ENCODE results near the gene CBLC.
A peak's percentile ranks its signal among the peaks of the same experiment; 100 is the strongest.

The CBLC gene, protein sequence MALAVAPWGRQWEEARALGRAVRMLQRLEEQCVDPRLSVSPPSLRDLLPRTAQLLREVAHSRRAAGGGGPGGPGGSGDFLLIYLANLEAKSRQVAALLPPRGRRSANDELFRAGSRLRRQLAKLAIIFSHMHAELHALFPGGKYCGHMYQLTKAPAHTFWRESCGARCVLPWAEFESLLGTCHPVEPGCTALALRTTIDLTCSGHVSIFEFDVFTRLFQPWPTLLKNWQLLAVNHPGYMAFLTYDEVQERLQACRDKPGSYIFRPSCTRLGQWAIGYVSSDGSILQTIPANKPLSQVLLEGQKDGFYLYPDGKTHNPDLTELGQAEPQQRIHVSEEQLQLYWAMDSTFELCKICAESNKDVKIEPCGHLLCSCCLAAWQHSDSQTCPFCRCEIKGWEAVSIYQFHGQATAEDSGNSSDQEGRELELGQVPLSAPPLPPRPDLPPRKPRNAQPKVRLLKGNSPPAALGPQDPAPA

DNA sequence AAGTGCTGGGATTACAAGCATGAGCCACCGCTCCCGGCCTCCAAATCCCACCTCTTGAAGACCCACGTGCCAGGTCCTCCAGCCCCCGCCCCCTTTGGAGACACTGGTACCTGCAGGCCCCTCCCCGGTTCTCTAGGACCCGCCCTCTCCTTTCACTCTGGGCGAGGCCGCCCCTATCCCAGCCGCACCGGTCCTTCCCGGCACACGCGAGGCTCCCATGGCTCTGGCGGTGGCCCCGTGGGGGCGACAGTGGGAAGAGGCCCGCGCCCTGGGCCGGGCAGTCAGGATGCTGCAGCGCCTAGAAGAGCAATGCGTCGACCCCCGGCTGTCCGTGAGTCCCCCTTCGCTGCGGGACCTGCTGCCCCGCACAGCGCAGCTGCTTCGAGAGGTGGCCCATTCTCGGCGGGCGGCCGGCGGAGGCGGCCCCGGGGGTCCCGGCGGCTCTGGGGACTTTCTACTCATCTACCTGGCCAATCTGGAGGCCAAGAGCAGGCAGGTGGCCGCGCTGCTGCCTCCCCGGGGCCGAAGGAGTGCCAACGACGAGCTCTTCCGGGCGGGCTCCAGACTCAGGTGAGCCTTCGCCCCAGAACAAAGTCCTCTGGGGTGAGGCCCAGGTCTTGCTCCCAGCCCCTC is at the start of gene CBLC:
Gene CBLC, plus strand, starts transcription at position 176 of the 633 bp plus-strand sequence. Its CDS starts 42 bp downstream, at position 218.
- DNase-seq: peak; percentile 79

DNA sequence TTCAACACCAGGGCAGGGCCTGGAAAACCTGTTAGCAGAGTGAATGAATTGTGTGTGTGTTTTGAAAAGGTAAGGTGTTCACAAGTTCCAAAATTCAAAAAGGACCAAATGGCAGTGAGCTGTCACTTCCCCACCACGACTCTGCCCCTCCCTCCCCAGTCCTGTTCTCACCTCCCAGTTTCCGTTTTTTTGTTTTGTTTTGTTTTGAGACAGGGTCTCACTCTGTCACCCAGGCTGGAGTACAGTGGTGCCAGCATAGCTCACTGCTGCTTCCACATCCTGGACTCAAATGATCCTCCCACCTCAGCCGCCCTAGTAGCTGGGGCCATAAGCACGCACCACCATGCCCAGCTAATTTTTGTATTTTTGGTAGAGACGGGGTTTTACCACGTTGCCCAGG is 49.5 kb upstream of the CBLC start:
- DNase-seq: no peak

DNA sequence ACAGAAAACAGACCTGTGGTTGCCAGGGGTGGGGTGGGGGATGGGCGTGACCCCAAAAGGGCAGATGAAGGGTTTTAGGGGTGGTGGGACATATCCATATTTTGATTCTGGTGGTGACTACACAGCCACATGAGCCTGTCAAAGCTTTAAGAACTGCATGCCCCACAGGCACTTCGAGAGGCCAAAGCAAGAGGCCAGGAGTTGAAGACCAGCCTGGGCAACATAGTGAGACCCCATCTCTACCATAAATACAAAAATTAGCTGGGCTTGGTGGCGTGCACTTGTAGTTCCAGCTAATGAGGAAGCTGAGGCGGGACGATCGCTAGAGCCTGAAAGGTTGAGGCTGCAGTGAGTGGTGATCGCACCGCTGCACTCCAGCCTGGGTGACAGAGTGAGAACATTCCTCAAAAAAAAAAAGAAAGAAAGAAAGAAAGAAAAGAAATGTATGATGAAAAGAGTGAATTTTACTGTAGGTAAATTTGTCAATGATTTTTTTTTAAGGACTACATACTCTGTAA is 48.1 kb upstream of the CBLC start:
- no peak for DNase-seq

DNA sequence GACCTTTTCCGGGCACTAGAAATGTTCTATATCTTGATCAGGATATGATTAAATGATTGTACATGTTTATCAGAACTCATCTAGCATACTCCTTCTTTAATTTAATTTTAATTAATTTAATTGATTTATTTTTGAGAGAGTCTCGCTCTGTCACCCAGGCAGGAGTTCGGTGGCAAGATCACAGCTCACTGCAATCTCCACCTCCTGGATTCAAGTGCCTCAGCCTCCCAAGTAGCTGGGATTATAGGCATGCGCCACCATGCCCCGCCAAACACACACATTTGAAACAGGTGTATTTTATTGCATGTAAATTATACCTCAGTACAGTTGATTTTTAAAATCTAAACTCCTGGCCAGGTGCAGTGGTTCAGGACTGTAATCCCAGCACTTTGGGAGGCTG is 46.6 kb upstream of the CBLC start:
- no peak for DNase-seq

DNA sequence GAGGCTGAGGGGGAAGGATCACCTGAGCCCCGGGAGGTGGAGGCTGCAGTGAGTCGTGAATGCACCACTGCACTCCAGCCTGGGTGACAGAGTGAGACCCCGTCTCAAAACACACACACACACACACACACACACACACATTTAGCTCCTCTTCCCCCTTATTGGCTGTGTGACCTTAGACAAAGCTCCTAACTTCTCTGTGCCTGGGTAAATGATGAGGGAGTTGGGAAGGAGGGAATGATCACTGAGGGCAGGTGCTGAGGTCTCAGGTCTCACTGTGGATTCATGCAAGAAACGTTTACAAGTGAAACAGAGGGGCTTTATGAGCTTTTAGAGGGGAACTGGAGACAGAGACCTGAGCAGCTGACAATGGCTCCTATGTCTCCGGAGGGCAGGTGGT is 46.1 kb upstream of the CBLC start:
- no peak for DNase-seq

DNA sequence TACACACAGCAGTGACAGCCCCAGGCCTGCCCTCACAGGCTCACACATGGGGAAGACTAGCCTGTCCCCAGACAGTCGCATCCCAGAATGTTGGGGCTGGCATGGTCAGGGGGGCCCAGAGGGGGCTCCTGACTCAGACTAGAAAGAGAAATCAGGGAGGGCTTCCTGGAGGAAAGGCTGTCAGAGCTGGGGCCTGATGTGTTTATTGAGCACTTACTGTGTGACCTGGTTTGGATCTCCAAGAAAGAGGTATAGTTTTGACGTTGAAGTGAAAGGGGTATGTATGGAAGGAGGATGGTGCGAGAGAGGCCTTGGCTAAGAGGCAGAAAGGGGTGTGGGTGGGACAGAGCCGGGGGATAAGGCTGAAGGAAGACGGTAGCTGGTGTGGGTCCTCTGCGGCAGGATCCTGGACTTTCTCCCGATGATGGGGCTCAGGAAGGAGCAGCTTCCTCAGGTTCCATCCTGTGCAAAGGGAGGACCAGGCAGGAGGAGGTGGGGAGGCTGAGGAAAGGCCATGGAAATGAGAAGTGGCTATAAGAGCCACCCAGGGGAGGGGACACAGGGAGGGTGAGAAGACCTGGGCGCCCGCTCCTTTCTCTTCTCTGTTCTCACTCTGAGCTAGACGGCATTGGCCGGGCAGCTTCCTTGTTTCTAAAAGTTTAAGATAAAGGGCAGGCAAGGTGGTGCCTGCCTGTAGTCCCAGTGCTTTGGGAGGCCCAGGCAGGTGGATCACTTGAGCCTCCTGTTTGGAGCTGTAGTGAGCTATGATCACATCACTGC is 45.3 kb upstream of the CBLC start:
- no peak for DNase-seq

DNA sequence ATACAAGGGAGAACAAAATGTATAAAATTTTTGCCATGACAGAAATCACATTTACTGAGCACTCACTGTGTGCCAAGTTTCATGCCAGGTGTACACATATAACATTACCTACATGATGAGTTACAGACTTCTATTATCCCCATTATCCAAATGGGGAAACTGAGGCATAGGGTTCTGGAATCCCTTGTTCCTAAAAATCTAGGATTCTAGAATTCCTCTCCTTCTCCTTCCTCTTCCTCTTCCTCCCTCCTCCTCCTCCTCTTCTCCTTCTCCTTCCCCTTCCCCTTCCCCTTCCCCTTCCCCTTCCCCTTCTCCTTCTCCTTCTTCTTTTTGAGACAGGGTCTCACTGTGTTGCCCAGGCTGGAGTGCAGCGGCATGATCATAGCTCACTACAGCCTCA is 43.3 kb upstream of the CBLC start:
- no peak for DNase-seq

DNA sequence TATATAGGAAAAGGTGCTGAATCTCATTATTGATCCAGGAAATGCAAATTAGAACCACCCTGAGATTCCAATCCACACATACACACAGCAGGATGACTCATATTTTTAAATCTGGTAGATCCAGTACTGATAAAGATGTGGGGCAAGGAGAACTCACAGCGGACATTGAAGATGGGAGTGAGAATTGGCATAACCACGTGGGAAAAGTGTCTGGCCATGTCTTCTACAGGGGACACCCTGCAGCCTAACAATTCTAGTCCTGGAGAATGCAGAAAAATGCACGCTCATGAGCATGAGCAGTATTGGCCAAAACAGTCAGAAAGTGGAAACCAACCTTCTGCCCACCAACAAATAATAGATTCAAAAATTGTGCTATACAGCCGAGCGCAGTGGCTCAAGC is 42.7 kb upstream of the CBLC start:
- no peak for DNase-seq

DNA sequence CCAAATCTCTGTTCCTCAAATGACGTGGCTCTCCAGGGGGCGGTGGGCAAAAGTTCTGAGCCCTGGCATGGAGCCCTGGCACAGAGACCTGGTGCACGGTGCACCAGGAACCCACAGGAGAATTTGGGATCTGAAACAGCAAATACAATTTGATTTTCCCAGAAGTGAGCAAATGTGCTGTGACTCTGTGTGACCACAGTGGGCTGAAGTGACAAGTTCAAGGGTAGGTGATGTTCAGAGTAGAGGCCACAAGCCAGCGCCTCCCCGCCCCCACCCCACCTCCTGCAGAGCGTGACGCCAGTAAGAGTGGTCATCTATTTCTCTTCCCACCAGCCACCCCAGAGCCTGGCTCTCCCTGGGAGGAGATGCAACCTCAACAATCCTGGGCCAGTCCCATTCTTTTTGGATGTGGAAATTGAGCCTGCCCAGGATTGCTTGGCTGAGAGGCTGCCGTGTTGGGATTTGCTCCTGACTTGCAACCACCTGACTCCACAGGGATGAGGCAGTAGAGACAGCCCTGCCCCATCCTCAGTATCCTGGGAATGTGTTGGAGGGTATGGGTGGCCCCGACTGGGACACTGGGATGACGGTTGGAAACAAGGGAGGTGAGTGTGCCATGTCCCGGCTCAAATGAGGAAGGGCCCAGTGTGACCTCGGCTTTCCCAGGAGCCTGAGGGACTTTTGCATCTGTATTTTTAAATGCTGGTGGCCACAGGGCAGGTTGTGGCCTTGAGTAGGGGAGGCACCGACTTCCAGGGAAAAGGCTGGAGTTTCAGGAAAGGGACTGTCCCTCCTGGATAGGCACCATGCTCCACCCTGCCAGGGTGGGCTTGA is 40.2 kb upstream of the CBLC start:
- no peak for DNase-seq

DNA sequence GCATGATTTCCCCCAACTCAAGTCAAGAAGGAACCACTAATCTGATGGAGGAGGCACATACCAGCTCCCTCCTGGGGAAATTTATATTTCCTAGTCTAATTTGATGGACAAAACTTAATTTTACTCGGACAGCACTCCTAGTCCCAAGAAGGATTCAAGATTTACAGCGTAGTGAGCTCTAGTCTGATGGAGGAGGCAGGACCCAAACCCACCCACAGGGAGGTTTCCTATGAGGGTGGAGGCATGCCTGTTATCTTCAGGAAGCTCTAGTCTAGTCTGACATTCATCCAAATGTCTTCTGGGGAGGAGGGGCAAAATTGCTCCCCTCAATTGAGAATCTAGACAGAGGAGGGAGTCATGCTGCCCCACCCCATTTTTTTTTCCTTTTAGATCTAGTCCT is 39.6 kb upstream of the CBLC start:
- no peak for DNase-seq

DNA sequence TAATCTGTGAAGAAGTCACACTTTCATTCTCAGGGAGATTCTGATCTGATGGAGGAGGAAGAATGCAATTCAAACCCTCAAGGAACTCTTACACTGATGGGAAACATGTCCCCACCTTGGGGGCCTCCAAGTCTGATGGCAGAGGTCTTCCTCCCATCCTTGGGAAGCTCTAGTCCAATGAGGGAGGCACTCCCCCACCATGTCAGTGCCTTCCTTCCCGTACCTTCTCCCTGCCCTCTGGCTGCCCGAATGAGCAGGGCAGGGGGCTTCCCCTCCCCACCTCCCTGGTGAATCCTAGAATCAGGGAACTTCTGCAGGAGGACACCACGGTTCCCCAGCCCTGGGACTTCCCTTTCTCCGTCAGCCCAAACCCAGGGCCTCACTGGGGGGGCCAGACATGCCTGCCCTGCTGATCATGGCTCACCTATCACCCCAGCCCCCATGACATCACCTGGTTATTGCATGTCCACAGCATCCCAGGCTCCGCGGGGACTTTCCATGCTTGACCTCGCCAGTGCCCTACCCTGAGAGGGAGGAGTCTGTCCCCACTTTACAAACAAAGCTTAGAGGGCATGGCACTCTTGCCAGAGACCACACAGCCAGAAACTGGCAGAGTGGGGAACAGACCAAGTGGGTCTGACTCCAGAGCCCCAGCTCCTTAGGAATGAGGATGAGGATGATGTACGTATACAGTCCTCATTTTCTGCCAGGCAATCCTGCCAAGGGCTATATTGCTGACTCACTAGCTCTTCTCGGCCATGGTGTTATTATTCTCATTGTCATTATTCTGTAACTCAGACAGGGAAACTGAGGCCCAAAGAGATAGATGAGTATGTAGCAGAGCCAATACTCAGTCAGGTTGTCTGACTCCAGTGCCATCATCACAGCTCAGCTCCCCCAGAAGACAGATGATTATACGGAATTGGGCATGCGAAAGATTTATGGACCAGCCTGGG is 38.8 kb upstream of the CBLC start:
- no peak for DNase-seq

DNA sequence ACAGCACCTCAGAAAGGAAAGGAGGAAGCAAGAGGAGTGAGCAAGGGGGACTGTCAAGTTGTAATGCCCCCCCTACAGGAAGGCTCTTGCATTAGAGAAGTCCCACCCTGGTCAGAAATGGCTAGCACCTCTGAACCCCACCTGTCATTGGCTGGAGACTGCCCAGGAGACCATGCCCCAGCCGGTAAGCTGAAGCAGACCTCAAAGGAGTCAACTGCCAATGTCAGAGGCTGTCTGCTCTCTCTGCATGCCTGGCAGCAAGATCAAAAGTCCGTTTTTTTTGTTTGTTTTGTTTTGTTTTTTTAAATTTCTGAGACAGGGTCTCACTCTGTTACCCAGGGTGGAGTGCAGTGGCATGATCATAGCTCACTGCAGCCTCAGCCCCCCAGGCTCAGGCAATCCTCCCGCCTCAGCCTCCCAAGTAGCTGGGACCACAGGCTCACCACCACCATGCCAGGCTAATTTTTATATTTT is 37.3 kb upstream of the CBLC start:
- DNase-seq: no peak

DNA sequence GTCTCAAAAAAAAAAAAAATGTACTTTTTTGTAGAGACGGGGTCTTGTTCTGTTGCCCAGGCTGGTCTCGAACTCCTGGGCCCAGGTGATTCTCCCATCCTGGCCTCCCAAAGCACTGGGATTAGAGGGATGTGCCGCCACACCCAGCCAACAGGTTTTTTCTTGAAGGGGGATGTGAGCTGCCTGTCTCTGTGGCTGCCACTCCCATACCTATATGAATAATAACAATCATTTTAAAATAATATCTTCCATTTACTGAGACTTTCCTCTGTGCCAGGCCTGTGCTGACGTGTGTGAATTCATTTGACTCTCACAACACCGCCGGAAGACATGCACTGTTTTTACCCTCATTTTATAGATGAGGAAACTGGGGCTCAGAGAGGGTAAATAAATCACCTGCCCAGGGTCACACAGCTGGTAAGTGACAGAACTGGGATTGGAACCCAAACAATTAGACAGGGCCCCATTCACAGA is 36.4 kb upstream of the CBLC start:
- no peak for DNase-seq

DNA sequence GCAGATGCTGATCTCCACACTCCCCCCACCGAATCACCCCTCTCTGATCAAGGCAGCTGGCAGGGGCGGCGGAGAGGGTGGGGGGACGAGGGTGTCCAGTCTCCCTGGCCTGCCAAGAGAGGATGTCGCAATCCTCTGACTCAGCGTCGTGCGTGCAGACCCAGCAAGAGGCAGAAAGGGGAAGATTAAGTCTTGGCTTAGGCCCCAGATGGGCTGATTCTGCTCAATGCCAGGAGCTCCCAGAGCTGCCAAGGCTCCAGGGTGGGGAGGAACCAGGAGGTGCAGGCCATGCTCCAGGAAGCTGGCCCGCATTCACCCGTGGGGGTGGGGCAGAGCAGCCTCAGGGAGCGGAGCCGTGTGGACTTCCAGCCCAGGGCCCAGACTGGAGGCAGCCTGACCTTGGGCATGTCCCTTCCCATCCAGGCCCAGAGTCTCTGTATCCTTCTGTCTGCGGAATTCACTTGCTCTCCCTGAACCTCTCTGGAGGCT is 35.8 kb upstream of the CBLC start:
- no peak for DNase-seq

DNA sequence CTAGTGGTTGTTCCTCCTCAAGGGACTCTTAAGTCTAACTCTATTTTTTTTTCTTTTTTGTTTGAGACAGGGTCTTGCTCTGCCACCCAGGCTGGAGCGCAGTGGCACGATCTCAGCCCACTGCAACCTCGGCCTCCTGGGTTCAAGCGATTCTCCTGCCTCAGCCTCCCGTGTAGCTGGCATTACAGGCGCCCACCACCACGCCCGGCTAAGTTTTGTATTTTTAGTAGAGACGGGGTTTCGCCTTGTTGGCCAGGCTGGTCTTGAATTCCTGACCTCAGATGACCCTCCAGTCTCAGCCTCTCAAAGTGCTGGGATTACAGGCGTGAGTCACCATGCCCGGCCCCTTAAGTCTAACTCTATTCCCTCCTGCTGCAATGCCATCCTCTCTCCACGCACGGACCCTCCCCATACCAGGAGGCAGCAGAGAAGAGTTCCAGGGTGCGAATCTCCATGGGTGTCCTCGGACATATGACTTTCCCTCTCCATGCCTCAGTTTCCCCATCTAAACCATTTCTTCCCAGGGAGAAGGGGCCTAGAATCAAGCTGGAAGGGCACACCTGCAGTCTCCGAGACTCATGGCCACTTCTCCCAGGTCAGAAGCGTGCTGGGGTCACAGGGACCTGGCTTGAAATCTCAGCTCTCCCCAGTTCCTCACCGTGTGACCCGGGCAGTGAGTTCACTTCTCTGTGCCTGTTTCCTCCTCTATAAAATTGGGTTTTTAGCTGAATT is 35.2 kb upstream of the CBLC start:
- DNase-seq: no peak

DNA sequence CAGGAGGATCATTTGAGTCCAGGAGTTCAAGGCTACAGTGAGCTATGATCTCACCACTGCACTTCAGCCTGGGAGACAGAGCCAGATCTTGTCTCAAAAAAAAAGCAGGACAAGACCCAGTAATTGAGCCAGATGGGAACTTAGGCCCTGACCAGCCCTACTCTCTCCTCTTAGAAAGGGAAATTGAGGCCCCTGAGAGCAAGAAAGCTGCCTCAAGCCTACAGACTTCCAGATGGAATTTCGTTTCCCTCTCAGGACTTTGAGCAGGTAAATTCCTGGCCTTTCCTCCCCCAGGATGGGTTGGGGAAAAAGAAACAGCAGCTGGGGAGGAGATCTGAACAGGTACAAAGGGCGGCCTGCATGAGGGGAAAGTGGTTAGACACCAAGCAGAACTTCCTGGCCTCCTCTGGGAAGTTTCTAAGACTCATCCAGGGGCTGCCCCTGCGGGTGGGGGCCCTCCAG is 32.8 kb upstream of the CBLC start:
- no peak for DNase-seq

DNA sequence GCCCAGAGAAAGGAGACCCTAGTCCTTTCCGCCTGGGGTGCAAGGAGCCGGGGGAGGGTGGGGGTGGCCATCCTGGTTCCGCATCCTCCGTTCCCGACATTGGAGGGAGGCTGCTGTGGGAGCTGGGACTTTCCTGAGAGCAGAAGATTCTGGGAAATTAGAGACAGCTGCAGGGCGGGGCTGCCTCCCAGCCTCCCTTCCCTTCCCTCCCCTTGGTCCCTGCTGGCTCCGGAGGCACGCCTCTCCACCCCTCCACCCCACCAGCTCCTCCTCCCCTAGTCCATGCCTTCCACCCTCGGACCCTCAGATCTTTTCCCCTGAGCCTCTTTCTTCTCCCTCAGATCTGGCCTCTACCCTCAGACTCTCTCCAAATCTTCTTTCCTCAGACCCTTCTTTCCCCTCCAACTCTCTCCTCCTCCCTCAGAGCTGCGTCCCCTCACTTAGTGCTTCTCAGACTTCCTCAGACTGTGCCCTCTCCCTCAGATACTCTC is 32.3 kb upstream of the CBLC start:
- no peak for DNase-seq

DNA sequence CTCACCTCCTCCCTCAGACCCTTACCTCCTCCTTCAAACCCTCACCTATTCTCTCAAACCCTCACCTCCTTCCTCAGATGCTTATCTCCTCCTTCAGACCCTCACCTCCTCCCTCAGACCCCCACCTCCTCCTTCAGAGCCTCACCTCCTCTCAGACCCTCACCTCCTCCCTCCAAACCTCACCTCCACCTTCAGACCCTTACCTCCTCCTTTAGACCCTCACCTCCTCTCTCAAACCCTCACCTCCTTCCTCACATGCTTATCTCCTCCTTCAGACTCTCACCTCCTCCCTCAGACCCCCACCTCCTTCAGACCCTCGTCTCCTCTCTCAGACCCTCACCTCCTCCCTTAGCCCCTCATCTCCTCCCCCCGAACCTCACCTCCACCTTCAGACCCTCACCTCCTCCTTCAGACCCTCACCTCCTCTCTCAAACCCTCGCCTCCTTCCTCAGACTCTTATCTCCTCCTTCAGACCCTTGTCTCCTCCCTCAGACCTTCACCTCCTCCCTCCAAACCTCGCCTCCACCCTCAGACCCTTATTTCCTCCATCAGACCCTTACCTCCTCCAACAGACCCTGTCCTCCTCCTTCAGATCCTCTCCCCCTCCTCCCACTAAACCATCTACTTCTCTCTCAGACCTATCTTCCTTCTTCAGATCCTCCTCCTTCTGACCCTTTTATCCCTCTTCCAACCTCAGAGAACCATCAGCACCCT is 31.6 kb upstream of the CBLC start:
- no peak for DNase-seq

DNA sequence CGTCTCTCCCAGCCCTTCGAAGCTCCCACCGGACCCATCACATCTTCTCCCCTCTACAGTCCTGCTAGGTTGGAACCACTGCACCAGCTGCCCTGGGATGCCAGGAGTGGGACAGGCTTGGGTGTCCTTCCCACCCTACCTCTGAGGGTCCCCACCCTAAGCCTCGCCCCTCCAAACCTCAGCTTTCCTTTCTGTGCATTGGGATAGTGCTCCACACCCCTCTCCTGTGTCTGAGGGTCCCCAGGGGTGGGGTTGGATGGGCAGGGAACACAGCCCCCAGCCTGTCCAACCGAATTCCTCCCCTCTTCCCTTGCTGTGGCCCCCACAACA is 31.1 kb upstream of the CBLC start:
- DNase-seq: no peak
